ENCODE results near the gene AUTS2. TPM values are rescaled to one million over a fixed set of nuclear protein-coding genes. Genes with fewer than 3 reads are reported as not detected.

Gene AUTS2
- total RNA-seq, 3 donors from 2014 or later: 31.5 to 94.3 (median 81.3) TPM

DNA sequence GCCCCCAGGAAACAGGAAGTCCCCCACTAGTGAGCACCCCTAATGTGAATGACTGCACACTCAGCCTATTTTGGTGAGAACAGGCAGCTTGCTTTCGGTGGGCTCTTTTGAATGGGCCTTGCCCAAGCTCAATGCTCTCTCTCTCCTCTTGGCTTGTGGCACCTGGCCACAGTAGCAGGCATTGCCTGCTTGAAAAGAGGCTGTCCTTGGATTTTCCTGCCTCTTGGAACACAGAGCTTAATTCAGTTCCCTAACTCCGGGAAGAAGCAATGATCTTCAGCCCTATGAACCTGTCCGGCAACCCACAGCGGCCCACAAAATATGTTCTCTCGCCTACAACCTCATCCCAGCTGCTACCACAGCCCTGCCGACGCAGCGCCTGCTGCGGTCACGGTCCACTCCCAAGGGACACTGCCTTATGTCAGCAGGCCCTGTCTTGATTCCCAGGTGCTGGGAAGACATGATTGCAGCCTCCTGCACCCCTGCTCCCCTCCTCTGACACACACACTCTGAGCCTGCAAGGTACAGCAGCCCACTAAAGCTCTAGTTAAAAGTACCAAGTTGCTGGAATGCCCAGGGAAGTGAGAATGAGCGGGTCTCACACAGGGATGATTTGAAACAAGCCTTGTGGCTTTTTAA, 818.2 kb downstream of the AUTS2 start:
- Histone ChIP-seq H3K4me1 (no peaks in the 10 kb centered on the region), H3K36me3 (no peaks in the 10 kb centered on the region), H3K4me3 (no peak overlapping the region), H3K9me3 (no peaks in the 10 kb centered on the region), H3K27me3 (no peaks in the 10 kb centered on the region), H3K27ac (no peak overlapping the region)
- no peak for DNase-seq (ENCODE audit: low spot score in 2 of 2)
- intact Hi-C loops (cut with DNase I; ENCODE audit: low total_unique reads): no loop called here
- TF ChIP-seq CTCF (IDR thresholded peaks at IDR 0.05) (no peak), POLR2A (IDR thresholded peaks at IDR 0.05) (no peak), POLR2AphosphoS5 (IDR thresholded peaks at IDR 0.05) (no peak)

- Histone ChIP-seq H3K9me3 (no peaks in the 10 kb centered on the region), H3K4me1 (no peaks in the 10 kb centered on the region), H3K27ac (no peak overlapping the region), H3K4me3 (no peak overlapping the region), H3K27me3 (no peaks in the 10 kb centered on the region), H3K36me3 (no peaks in the 10 kb centered on the region)
- no peak for DNase-seq (ENCODE audit: low spot score in 2 of 2)
- TF ChIP-seq POLR2AphosphoS5 (IDR thresholded peaks at IDR 0.05): no peak
- TF ChIP-seq POLR2A (IDR thresholded peaks at IDR 0.05): no peak
- no peak for TF ChIP-seq CTCF (IDR thresholded peaks at IDR 0.05)
- intact Hi-C loops (cut with DNase I; ENCODE audit: low total_unique reads): no loop called here
These were observed 818.8 kb downstream of the AUTS2 start for GRCh38 chr7:70416986-70417655.

DNA sequence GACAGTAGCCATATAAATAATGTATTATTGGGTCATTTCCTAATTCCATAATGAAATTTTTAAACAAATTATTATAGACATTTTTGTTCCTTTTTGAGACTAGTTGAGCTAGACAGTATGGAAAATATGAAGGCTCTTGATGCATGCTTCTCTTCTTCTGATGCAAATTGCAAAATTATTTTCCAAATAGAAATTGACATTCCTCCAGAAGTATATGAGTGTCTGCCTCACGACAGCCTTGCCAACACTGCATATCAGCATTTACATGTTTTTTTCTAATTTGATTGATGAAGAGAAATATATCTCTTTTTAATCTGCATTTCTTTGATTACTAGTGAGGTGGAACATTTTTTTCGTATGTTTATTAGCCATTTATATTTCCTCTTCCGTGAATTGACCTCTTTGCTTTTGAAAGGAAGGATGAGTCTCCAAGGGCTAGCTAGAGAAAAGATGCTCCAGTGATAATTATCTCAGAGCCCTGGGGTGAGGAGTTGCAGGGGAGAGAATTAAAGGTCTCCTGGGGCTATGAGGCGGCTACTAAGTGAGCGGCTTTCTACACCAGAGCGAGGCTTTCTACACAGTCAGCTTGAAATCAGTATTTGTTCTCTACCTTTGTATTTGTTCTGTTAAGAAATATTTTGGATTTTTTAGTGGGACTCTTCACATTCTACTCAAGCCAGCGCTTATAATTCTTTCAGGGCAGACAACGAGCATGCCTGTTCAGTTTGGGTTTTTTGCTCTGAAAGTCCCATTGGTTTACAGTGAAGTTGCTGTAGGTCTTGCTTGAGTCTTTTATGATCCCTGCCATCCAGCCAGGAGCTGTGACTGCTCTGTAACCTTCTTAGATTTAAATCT, 821.5 kb downstream of the AUTS2 start:
- H3K4me1 ChIP-seq: no peaks in the 10 kb centered on the region
- H3K36me3 ChIP-seq: no peaks in the 10 kb centered on the region
- TF ChIP-seq CTCF (IDR thresholded peaks at IDR 0.05): no peak
- TF ChIP-seq POLR2A (IDR thresholded peaks at IDR 0.05): no peak
- no peak for TF ChIP-seq POLR2AphosphoS5 (IDR thresholded peaks at IDR 0.05)
- H3K27me3 ChIP-seq: no peaks in the 10 kb centered on the region
- no peak overlapping the region for H3K27ac ChIP-seq
- intact Hi-C loops (cut with DNase I; ENCODE audit: low total_unique reads): no loop called here
- H3K9me3 ChIP-seq: no peaks in the 10 kb centered on the region
- DNase-seq (ENCODE audit: low spot score in 2 of 2): no peak
- no peak overlapping the region for H3K4me3 ChIP-seq

GRCh38 chr7:70420381-70420662, 822.0 kb downstream of the AUTS2 start:
- Histone ChIP-seq H3K4me3 (no peak overlapping the region), H3K36me3 (no peaks in the 10 kb centered on the region), H3K27me3 (no peaks in the 10 kb centered on the region), H3K9me3 (no peaks in the 10 kb centered on the region), H3K27ac (no peak overlapping the region), H3K4me1 (no peaks in the 10 kb centered on the region)
- intact Hi-C loops (cut with DNase I; ENCODE audit: low total_unique reads): no loop called here
- DNase-seq (ENCODE audit: low spot score in 2 of 2): no peak
- no peak for TF ChIP-seq POLR2AphosphoS5 (IDR thresholded peaks at IDR 0.05)
- no peak for TF ChIP-seq CTCF (IDR thresholded peaks at IDR 0.05)
- no peak for TF ChIP-seq POLR2A (IDR thresholded peaks at IDR 0.05)

DNA sequence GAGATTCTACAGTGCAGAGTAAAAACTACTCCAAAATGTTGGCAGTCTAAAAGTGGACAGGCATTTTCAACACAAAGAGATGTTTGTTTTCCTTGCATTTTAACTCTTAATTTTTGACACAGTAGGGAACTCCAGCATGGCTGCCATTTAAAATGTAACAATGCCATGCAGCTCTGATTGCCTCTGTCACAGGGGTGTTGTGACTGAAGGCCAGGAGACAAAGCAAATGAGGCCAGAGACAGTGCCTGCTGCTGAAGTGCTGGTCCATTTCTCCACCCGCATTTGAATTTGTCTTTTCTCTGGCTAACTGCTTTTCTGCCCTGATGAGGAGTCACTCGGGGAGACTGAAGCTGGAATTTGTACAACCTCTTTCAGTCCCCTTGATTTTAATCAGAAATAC, 823.0 kb downstream of the AUTS2 start:
- Histone ChIP-seq H3K4me3 (no peak overlapping the region), H3K27me3 (no peaks in the 10 kb centered on the region), H3K36me3 (no peaks in the 10 kb centered on the region), H3K4me1 (no peaks in the 10 kb centered on the region), H3K9me3 (no peaks in the 10 kb centered on the region), H3K27ac (no peak overlapping the region)
- intact Hi-C loops (cut with DNase I; ENCODE audit: low total_unique reads): no loop called here
- DNase-seq (ENCODE audit: low spot score in 2 of 2): no peak
- TF ChIP-seq CTCF (IDR thresholded peaks at IDR 0.05): no peak
- TF ChIP-seq POLR2A (IDR thresholded peaks at IDR 0.05): no peak
- no peak for TF ChIP-seq POLR2AphosphoS5 (IDR thresholded peaks at IDR 0.05)

All from breast epithelium (tissue), 4 donors.